Measurements from ENCODE around the gene CFAP157. TPM values are rescaled to one million over a fixed set of nuclear protein-coding genes. Genes with fewer than 3 reads are reported as not detected.

Gene CFAP157
- total RNA-seq, 1 experiment from 2014 or later: 0.68 TPM

DNA sequence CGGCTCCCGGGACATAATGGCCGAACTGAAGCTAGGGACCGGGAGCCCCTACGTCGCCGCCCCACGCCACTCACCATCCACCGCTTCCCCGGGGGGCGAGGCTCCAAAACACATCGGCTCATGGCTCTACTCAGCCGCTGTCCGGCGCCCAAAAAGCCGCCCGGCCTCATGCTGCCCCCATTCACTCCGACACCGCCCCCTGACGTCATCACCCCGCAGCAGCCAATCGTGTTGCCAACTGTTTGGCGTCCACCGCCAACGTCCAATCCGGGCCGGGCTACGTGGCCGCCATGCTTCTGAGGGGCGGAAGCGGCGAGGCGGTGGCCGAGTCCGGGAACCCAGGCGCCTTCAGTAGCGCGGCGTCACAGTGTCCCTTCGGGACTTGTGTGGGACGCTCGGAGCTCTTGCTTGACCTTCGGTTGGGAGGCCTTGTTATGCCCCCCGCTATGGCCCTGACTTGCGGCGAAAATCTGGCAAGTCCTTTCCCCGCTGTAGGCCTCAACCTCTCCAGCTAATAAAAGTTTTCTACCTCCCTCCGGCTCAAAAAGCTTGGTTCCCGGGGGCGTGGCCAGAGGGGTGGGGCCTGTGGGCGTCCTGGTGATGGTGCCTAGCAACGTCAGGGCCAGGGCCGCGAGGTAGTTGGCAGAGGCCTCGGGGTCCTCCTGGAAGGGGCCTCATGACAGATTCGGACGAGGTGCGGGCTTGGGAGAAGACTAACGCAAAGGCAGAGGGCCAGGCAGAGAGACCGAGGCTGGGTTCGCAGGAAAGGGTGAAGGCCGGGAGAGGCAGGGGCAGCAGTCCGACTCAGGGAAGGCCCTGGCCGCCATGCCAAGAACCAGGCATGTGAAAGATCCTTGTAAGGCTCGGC is 8.9 kb downstream of the CFAP157 start, which contains the start of the genes PTRH1 and TTC16:
TSS of gene PTRH1 (minus strand) at position 194 of the 868 bp plus-strand sequence. CDS start at position 170, 24 bp downstream.
TSS of gene TTC16 (plus strand) at position 610 of the 868 bp plus-strand sequence. CDS start at position 677, 67 bp downstream.
- POLR2A ChIA-PET (ENCODE audit: unreplicated experiment): interaction anchor here (0.5 to 0.6 kb wide), 2 partner anchors 198 to 292 kb away, joined by 4 to 10 read pairs; partner anchors contain the start of gene ZNF79
- Histone ChIP-seq H3K79me2 (ENCODE audit: low read depth) (peaks cover 10% of the 10 kb centered on the region; the same call in 1 of the 2 replicates), H3K27ac (no peak within 1 kb of the TSS; the same call in 1 of the 2 replicates), H3K4me2 (peak within 1 kb of the TSS; percentile 97), H3K9me3 (ENCODE audit: insufficient read depth, low read depth) (no peaks in the 10 kb centered on the region), H3K4me1 (replicated peaks; ENCODE audit: insufficient read depth) (0 out of 2 replicates have a peak, but pooled peaks cover 4% of the 10 kb centered on the region), H3K36me3 (ENCODE audit: low read depth) (no peaks in the 10 kb centered on the region), H2AFZ (peak within 1 kb of the TSS; percentile 99), H3K4me3 (peak within 1 kb of the TSS; percentile 92), H3F3A (ENCODE audit: insufficient read depth, low read depth) (peaks cover 9% of the 10 kb centered on the region; the same call in 1 of the 2 replicates), H4K20me1 (ENCODE audit: insufficient read depth) (peaks cover 11% of the 10 kb centered on the region; the same call in 1 of the 2 replicates), H3K27me3 (ENCODE audit: insufficient read depth, low read depth) (no peaks in the 10 kb centered on the region), H3K9me2 (ENCODE audit: insufficient read depth) (no peaks in the 10 kb centered on the region)
- BruUV-seq (replicated peaks): TSS peak; percentile 75
- CTCF ChIA-PET: no interaction called here
- intact Hi-C loops (cut with micrococcal nuclease; ENCODE audit: unreplicated experiment): no loop called here
- DNase-seq: peak; percentile 87 to 98
- TF ChIP-seq, protein P1, sequence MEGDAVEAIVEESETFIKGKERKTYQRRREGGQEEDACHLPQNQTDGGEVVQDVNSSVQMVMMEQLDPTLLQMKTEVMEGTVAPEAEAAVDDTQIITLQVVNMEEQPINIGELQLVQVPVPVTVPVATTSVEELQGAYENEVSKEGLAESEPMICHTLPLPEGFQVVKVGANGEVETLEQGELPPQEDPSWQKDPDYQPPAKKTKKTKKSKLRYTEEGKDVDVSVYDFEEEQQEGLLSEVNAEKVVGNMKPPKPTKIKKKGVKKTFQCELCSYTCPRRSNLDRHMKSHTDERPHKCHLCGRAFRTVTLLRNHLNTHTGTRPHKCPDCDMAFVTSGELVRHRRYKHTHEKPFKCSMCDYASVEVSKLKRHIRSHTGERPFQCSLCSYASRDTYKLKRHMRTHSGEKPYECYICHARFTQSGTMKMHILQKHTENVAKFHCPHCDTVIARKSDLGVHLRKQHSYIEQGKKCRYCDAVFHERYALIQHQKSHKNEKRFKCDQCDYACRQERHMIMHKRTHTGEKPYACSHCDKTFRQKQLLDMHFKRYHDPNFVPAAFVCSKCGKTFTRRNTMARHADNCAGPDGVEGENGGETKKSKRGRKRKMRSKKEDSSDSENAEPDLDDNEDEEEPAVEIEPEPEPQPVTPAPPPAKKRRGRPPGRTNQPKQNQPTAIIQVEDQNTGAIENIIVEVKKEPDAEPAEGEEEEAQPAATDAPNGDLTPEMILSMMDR (conservative IDR thresholded peaks at IDR 0.05): no peak

DNA sequence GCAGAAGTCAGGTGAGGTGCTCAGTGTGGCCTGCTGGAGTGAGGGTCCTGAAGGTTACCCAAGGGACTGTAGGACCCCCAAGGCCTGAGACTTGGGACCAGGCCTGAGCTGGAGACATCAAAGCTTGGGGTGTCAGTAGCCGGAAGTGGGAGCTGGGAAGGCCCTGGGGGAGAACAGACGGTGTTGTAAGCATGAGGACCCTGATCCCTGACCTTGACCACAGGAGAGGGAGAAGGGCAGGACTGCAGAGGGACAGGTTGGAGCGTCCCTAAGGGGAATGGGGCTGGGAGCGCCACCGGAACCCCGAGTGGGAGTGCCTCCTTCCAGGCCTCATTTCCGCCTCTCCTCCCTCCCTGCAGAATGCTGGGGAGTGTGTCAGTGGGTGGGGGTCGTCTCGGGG is 9.6 kb downstream of the CFAP157 start:
- BruUV-seq (replicated peaks): no TSS peak
- no peak for DNase-seq
- H3K4me1 ChIP-seq (replicated peaks; ENCODE audit: insufficient read depth): peaks cover 10% of the 10 kb centered on the region
- no peaks in the 10 kb centered on the region for H3K9me3 ChIP-seq (ENCODE audit: insufficient read depth, low read depth)
- no peak overlapping the region for H3K27ac ChIP-seq
- H3K4me2 ChIP-seq: peak overlapping the region; percentile 97
- H3K4me3 ChIP-seq: peak overlapping the region; percentile 92; the same call in 1 of the 2 replicates
- H3K27me3 ChIP-seq (ENCODE audit: insufficient read depth, low read depth): no peaks in the 10 kb centered on the region
- CTCF ChIA-PET: no interaction called here
- peaks cover 9% of the 10 kb centered on the region; the same call in 1 of the 2 replicates for H3F3A ChIP-seq (ENCODE audit: insufficient read depth, low read depth)
- H4K20me1 ChIP-seq (ENCODE audit: insufficient read depth): peaks cover 11% of the 10 kb centered on the region; the same call in 1 of the 2 replicates
- no peaks in the 10 kb centered on the region for H3K36me3 ChIP-seq (ENCODE audit: low read depth)
- TF ChIP-seq EZH2 (IDR thresholded peaks at IDR 0.05; ENCODE audit: low read depth): no peak
- TF ChIP-seq, protein P1 (conservative IDR thresholded peaks at IDR 0.05): no peak
- H3K79me2 ChIP-seq (ENCODE audit: low read depth): peaks cover 10% of the 10 kb centered on the region; the same call in 1 of the 2 replicates
- POLR2A ChIA-PET (ENCODE audit: unreplicated experiment): interaction anchor here (0.6 kb wide), 1 partner anchor 292 kb away, joined by 4 read pairs; the partner anchor contains the start of gene ZNF79
- no peaks in the 10 kb centered on the region for H3K9me2 ChIP-seq (ENCODE audit: insufficient read depth)
- no peak overlapping the region; the same call in 1 of the 2 replicates for H2AFZ ChIP-seq
- intact Hi-C loops (cut with micrococcal nuclease; ENCODE audit: unreplicated experiment): no loop called here

DNA sequence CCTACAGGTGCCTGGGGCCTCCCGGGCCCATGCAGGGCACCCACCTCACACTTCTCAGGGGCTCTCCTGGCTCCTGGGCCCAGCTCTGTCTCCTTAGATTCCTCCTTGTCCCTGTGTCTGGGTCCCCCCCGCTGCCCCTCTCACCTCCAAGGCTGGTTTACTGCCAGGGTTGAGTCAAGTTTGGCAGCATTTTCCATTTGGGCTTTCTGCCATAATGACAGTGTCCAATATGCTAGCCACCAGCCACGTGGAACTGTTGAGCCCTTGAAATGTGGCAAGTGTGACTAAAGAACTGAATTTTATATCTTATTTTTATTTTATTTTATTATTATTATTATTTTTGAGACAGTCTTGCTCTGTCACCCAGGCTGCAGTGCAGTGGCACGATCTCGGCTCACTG is 11.0 kb downstream of the CFAP157 start:
- H3K4me2 ChIP-seq: no peak overlapping the region
- H3K9me3 ChIP-seq (ENCODE audit: insufficient read depth, low read depth): no peaks in the 10 kb centered on the region
- intact Hi-C loops (cut with micrococcal nuclease; ENCODE audit: unreplicated experiment): no loop called here
- H3K36me3 ChIP-seq (ENCODE audit: low read depth): no peaks in the 10 kb centered on the region
- no peaks in the 10 kb centered on the region for H3K27me3 ChIP-seq (ENCODE audit: insufficient read depth, low read depth)
- no peak for DNase-seq
- H3F3A ChIP-seq (ENCODE audit: insufficient read depth, low read depth): peaks cover 16% of the 10 kb centered on the region
- no peak overlapping the region for H2AFZ ChIP-seq
- H3K4me3 ChIP-seq: no peak overlapping the region
- H4K20me1 ChIP-seq (ENCODE audit: insufficient read depth): peaks cover 11% of the 10 kb centered on the region; the same call in 1 of the 2 replicates
- POLR2A ChIA-PET (ENCODE audit: unreplicated experiment): no interaction called here
- TF ChIP-seq, protein P1 (conservative IDR thresholded peaks at IDR 0.05): no peak
- TF ChIP-seq EZH2 (IDR thresholded peaks at IDR 0.05; ENCODE audit: low read depth): no peak
- CTCF ChIA-PET: no interaction called here
- H3K4me1 ChIP-seq (replicated peaks; ENCODE audit: insufficient read depth): peaks cover 20% of the 10 kb centered on the region
- no peak overlapping the region for H3K27ac ChIP-seq
- peaks cover 10% of the 10 kb centered on the region; the same call in 1 of the 2 replicates for H3K79me2 ChIP-seq (ENCODE audit: low read depth)
- no peaks in the 10 kb centered on the region for H3K9me2 ChIP-seq (ENCODE audit: insufficient read depth)
- no TSS peak for BruUV-seq (replicated peaks)
